Activated CD8-positive, alpha-beta memory T cell treated with anti-CD3 and anti-CD28 coated beads, Interleukin-2, amount 50 U/mL, for 24 hours (primary cell): Measurements from ENCODE around the gene C2orf78.
A peak's percentile ranks its signal among the peaks of the same experiment; 100 is the strongest.
"Not testable (repeated sequence)": the region's sequence is repeated elsewhere in the genome, so short reads cannot be mapped to it uniquely, and the experiment has no call there.

Experiments
- DNase-seq: peaks from one replicate; pipeline ENCODE4 v3.0.0-alpha.2; 2020; ENCODE audit errors: extremely low read depth

The C2orf78 gene, protein sequence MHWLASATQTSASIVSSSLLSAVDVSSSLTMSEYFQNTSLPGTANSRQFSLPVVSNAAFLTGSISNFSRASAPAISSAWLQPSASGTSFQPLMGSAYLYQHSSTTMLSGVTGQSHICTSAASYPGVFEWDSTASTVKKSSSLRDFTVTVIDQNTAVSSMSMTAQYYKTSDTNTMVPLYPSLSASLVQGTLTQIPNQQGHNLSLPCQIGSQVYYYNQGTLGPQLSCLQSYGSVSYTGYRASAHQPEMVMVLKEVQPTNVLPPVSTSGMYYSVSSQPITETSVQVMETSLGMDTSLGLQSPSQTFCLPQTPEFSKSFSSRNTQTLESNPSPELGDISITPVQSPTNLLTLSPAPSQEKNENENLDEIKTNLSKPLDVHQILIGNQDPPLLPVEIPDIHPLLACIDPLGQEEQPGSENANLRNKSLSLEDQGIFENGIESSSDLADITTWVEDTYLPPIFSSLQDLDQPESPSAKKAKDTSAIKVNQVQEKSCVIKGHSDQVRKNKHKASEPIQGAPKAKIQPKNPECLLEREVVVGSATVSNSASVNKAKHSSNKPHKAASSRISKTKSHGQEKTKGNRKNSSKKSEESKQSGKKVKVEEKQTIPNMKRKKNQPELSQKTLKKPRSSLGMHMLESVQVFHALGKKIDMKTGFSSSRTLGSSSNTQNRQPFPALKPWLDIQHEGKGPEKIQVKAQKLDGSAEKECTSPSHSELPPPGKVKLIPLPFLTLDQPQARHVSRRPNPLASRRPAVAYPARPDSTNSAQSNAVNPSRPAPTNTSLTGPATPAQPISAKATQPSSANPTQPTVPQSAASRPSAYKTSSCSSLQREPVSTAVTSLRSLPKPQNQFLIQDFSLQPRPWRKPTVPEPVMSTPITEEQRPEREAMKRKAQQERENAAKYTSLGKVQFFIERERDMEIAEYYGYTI

DNA sequence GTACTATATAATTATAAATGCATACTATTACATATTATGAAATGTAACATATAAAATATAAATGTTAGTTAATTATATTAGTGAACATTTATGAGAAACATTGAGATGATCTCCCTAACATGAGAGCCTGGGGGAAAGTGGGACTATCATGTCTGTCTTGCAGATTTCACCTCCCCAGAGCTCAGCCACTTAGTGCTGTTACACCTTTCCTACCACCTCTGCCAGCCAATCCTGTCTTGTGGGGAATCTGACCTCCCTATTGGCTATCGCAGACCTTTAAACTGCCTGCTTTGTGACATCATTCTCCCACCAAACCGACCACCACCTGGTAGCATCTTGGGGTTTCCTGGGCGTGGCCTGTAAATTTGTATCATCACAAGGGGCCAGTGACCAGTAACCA, at the start of gene C2orf78:
Gene C2orf78, plus strand, starts transcription at position 301 of the 400 bp plus-strand sequence. CDS start 127 bp downstream, outside the sequence.
- DNase-seq: not testable (repeated sequence)

DNA sequence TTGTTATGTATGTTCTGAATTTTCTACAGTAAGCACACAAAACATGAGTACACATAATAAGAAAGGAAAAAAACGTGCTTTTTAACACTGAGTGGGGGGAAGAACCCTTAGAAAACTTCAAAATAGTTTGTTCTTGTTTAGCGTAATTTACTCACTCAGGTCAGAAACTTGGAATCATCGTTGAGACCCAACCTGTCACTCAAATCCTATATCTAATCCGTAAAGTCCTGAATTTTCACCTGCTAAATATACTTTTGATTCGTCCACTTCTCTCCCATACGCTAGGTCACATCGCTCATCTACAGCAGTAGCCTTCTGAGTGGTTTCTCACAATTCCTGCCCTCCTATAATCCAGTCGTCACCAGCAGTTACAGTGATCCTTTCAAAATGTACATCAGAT, 47.6 kb upstream of the C2orf78 start:
- no peak for DNase-seq

DNA sequence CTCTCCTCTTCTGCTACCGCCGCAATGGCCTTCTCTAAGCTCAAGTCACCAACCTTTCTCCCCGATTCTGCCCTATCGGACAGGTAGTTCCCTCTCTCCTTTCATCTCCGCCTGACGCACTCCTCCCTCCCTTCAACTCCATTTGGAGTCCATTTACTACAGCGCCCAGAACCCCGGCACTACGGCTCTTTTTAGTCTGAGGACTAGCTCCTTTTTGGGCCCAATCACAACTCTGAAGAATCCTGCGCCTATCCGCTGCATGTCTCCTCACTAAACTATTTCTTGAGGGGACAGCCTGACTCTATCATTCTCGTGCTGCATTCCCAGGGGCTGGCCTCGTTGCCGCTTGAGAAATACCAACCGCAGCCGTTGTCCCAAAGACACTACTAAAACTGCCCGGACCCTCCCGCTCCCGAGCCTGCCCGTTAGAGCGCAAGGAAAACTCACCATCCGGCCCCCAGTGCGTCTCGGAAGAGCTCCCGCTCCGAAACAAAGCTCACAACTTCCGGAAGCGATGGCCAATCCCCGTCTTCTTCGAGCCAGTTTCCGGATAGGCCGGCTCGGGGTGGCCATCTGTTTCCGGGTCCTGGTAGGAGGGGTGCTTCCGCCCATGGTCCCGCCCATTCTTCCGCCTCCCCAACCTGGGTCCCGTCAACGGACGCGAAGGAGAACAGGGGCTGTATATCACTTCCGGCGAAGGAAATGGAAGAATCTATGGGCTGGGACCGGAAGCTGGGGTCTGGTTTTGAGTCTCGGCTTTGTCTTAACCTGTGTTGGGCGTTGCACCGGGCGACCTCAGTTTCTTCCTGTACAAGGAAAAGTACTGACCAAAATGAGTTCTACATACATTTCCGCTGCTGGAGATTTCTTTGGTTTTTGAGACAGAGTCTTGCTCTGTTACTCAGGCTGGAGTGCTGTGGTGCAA, 46.9 kb upstream of the C2orf78 start, which contains the start of gene TPRKB:
Gene TPRKB, minus strand, starts transcription at position 491 of the 925 bp plus-strand sequence. CDS start 2,776 bp downstream, outside the sequence.
- peak; percentile 91 for DNase-seq

DNA sequence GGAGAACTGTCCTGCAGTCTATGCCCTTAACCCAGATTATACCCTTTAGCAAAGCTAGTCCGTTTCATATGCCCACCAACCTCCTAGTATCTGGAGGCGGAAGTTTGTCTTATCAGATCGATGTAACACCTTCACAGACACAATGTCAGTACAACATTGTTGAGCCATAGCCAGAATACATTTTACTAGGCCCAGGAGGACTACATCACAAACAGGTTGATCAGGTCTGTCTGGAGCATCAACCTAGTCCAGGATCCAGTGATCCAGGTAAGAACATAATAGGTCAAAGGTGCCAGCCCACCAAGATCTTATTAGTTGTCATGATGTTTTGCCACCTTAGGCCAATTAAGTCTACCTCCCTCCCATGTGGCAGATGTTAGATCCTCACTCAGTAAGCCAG, 44.9 kb upstream of the C2orf78 start:
- DNase-seq: no peak

DNA sequence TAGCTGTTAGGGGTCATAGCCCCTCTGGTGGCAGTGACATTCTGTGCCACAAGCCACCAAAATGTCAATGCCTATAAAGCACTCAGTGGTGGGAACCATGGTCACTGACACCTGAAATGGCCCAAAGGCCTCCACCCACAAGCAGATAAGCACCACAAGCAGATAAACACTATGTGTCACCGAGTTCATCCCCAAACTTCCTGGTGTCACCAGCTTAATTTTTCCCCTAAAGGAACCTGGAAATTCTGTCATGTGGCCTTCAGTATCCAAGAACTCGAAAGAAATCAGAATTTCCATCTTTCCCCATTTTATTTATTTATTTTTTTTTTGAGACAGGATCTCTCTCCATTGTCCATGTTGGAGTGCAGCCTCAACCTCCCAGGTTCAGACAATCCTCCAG, 43.2 kb upstream of the C2orf78 start:
- no peak for DNase-seq

DNA sequence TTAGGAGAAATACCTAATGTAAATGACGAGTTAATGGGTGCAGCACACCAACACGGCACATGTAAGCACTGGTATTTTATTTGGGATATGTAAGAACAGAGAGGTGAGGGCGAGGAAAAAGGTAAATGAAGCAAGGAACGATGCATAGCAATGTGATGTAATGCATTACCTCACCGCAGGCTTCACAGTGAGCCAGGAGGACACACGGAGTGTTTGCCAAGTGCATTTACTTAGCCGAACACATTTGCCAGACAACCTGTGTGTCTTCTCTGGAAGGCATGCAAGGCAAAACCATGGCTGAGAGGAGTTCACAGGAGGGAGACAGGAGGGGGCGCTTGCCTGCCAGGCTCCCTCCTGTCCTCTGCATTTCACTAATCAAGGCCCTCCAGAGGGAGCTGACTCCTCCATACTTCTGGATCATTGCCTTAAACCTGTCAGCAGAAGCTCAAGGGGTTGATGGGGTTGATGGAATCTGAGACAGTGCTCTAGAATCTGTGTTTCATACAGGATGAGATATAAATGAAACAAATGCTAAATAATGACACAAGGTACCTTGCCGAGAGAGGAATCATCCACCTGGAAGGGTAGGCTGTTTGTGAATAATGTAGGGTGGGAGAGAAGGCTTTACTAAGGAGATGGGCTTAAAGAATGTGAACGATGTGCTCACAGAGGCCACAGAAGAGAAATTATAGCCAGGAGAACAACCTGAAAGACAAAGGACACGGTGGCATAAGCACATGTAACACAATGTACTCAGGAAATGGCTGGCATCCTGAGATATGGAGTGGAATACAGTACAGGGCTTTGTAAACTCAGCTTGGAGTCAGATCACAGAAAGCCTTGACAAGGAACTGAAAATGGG, 37.7 kb upstream of the C2orf78 start:
- no peak for DNase-seq

DNA sequence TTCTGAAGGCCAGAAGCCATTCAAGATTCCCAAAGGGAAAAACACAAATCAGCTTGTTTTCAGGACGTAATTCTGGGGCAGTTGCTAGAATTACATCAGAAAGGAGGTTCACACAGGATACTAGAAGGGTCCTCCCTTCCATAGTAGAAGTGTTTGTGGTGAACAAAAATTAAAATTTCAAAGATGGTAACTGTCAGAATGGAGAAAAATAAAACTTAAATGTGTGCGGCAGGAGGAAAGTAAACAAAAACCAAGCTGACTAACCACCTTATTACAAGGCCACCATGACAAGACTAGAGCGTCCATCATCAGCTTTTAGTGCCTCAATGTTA, 37.1 kb upstream of the C2orf78 start:
- no peak for DNase-seq

DNA sequence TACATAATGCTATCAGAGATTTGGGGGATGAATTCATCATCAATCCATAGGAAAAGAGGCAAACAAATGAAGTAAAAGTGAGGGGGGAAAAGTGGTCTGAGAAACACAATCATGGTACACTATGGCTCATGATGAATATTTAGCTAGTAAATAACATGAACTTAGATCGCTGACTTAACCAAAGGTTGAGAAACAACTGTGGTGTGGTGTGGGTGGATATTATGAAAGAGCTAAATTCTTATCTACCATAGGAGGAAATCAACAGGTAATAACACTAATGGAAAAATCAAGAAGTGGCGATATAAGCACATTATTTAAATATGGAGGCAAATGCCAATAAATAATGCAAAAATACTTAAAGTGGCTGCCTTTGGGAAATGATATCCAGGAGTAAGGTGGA, 34.7 kb upstream of the C2orf78 start:
- no peak for DNase-seq

DNA sequence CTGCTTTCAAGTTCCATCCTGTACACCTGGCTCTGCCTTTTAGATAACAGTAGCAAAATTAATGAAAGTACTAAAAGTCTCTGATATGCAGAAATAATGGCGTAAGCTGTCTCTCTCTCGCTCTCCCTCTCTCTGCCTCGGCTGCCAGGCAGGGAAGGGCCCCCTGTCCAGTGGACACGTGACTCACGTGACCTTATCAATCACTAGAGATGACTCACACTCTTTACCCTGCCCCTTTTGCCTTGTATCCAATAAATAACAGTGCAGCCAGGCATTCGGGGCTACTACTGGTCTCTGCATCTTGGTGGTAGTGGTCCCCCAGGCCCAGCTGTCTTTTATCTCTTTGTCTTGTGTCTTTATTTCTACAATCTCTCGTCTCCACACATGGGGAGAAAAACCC, 29.7 kb upstream of the C2orf78 start:
- not testable (repeated sequence) for DNase-seq

DNA sequence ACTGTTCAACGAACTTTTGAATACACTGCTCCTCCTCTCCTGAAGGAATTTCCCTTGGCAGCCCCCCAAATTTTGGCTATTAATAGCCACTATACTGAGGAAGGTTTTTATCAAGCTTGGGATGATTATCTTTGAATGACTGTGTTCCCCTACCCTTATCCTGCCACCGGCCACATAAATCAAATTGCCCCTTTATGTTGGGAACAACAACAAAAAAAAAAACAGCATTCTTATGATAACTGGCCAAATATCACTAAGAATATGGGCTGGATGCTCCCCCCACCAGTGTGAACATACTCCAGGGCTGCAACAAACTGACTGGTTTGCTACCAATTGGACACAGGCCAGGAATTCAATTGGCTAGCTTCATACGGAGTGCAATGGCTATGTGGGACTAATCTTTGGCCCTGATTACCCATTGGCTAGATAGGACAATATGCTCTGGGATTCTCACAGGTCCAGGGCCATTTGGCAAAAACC, 24.7 kb upstream of the C2orf78 start:
- DNase-seq: no peak

DNA sequence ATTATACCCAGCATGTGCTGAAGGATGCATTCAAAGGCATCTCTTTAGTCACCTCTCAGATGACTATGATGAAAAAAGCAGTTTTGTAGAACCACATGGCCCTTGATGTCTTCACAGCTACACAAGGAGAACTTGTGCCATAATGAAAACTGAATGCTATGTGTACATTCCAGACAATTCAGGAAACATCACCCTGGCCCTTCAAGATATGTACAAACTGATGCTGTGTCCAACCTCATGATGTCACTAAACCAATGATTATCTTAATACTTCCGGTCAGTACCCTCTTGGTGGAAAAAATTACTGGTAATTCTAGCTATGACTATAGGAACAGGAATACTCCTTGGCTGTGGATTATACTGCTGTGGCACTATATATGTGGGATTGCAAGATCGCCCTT, 24.1 kb upstream of the C2orf78 start:
- DNase-seq: no peak

DNA sequence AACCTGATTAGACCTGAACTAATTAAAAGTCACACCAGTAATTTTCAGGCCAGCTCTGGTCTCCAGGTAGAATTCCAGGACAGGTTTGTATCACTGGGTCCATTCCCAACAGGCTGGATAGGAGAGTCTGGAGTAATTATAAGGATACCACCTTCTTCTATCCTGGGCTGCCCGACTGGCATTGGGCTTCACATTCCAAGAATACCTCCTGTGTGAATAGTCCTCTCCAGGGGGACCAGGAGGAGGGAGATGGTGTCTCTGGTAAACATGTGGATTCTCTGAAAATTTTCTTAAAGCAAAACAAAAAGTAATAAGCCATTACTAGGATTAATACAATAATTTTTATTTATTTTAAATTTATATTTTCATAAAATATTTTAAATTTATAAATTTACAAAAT, 21.4 kb upstream of the C2orf78 start:
- DNase-seq: no peak

DNA sequence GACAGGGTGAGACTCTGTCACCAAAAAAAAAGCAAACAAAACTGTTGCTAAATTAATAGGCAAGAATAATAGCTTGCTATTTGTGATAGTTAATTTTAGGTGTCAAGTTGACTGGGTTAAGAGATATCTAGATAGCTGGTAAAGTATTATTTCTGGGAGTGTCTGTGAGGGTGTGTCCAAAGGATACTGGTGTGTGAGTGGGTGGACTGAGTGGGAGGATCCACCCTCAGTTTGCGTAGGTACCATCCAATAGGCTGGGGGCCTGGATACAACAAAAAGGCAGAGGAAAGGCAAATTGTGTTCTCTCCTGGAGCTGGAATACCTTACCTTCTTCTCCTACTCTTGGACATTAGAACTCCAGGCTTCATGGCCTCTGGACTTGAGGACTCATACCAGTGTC, 19.0 kb upstream of the C2orf78 start:
- no peak for DNase-seq

DNA sequence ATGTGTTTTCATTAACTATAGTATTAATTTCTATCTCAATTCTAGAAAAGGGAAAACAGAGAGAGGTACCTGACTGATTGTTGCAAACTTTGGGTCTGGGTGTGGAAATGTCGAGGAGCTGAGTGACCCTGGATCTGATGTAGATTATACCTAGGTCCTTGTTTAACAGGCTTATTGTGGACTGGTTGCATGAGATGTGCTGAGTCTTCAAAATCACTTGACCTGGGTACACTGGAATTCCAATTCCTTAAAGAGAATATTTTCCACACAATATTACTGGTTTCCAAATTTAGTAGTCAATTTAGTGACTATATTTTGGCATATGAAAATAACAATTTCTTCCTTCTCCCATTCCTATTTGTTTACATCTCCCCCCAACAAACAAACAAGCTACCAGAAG, 17.6 kb upstream of the C2orf78 start:
- no peak for DNase-seq

DNA sequence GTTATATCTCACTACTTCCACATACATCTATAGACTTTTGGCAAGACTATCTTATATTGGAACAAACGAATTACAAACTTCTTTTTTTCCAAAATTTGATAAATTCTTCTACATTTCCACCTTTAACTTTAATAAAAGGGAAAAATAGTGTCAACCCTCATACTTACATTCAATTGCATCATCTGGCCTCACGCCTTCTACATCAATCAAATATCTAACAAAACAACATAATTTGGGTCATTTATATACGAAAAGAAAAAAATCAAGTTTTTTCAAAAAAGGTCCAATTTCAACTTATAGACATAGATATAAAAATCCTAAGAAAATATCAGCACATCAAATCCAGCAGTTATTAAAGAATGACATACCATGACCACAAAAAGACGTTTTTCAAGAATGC, 17.0 kb upstream of the C2orf78 start:
- no peak for DNase-seq

DNA sequence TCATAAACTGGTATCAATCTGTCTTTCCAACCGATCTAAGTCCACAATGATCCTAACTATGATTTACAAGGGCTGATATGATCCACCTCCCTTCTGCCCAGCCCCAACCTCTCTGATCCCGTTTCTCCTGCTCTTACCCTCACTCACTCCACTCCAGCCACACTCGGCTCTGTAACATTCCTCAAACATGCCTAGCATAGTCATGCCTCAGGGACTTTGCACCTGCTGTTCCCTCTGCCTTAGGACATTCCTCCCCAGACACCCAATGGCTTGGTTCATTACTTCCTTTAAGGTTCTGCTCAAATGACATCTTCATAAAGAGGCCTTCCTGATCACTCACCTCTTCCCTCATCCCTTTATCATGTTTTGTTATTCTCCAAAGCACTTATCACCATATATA, 13.3 kb upstream of the C2orf78 start:
- no peak for DNase-seq

DNA sequence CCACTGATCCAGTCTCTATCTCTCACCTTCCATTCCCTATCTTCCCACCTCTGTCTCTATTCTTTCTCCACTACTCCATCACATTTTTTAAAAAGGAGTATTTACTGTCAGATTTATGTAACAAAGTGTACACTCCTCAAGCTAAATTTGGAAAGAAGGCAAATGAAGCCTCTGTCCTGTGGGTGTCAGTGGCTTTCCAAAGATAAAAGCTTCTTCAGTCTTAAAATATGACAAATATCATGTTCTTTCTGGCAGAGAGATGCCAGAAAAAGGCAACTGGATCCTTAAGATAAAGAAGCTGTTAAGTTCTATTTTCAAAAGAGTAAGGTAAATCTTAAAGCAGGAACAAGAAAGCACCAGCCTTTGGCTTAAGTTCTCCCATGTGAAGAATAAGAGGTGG, 11.2 kb upstream of the C2orf78 start:
- no peak for DNase-seq

DNA sequence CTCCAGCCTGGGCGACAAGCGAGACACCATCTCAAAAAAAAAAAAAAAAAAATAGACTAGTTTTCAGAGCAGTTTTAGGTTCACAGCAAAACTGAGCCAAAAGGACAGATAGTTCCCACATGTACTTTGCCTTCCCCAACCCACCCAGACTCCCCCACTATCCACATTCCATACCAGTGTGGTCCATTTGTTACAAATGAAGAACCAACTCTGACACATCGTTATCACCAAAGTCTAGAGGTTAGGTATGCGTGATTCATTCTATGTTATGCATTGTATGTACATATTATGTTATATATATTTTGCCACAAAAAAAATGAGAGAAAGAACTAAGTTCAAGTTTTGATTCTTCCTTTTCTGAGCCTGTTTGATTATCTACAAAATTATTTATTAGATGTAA, 7.6 kb upstream of the C2orf78 start:
- no peak for DNase-seq

DNA sequence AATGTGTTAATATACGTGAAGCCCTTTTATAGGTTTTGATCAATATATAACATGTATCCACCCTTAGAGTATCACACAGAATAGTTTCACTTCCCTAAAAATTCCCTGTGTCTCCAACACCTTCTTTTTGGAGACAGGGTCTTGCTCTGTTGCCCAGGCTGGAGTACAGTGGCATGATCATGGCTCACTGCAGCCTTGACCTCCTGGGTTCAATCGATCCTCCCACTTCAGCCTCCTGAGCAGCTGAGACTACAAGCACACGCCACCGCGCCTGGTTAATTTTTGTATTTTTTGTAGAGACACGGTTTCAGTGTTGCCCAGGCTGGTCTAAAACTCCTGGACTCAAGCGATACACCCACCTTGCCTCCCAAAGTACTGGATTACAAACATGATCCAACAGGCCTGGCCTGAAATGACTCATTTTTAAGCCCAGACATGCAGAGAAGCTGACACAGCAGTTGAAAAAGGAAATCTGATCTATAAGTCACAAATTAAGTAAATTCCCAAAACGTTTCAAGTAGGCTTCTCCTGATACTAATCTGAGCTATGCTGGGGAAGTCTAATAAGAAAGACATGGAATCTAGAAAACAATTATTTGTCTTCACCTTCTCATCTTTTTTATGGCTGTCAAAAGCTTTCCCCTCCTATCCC, 7.0 kb upstream of the C2orf78 start:
- DNase-seq: no peak

DNA sequence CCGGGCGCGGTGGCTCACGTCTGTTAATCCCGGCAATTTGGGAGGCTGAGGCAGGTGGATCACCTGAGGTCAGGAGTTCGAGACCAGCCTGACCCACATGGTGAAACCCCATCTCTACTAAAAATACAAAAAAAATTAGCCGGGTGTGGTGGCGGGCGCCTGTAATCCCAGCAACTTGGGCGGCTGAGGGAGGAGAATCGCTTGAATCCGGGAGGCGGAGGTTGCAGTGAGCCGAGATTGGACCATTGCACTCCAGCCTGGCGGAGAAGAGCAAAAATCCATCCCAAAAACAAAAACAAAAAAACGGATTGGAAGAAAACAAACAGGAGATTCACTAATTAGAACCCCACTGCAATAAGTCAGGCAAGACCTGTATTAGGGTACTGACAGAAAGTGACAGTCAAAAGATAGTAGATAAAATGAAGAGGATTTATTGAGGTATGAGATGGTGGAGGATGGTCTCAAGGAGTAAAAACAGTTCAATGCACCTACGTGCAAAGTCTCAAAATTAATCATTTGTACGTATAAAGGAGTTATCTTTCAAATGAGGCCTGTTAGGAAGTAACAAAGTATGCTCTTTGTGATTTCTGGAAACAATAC, 5.0 kb upstream of the C2orf78 start:
- not testable (repeated sequence) for DNase-seq
